ENCODE data around the gene PCNX2. TPM values are rescaled to one million over a fixed set of nuclear protein-coding genes. Genes with fewer than 3 reads are reported as not detected.
A peak's percentile ranks its signal among the peaks of the same experiment; 100 is the strongest.

PCNX2 gene
- total and polyA plus RNA-seq, 2 of the 13 experiments (the other 11 are each of a cell fraction or from before 2014, with no cell fraction given) = 0.11 to 0.42 TPM

DNA sequence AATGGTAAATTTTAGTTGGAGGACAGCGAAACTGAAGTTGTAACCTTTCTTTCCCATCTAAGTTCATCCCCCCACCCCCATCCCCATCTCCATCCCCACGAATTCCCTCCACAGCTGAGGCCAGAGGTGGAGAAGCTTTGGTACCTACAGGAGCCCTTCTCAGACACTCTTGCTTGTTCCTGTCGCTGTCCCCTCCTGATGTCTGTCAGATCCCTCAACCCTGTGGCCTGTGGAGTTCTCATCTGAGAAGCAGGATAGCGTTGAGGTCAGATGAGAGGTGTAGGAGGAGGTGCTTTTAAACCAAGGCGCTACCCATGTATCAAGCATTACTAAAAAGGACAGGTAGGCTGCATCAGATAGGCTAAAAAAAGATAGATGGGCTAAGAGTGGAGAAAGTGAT, 344.3 kb downstream of the PCNX2 start:
- in situ Hi-C loops (cut with HindIII; ENCODE audit: extremely low pct_ligation_motif_present, low pct_unique_long_range_greater_than_20kb) = loop anchor here (25.0 kb wide), 1 partner anchor 1089 kb away; no protein-coding TSS in a partner anchor
- peak overlapping the region; percentile 77 for H3K4me2 ChIP-seq (ENCODE audit: low read depth, low read length)
- WGBS (ENCODE audit: low lambda C conversion rate) = 15% methylated on average over 5 of the region's 5 CpGs
- H3K27ac ChIP-seq (ENCODE audit: extremely low read length, insufficient read depth, low read length) = no peak overlapping the region
- TF ChIP-seq, protein P1, sequence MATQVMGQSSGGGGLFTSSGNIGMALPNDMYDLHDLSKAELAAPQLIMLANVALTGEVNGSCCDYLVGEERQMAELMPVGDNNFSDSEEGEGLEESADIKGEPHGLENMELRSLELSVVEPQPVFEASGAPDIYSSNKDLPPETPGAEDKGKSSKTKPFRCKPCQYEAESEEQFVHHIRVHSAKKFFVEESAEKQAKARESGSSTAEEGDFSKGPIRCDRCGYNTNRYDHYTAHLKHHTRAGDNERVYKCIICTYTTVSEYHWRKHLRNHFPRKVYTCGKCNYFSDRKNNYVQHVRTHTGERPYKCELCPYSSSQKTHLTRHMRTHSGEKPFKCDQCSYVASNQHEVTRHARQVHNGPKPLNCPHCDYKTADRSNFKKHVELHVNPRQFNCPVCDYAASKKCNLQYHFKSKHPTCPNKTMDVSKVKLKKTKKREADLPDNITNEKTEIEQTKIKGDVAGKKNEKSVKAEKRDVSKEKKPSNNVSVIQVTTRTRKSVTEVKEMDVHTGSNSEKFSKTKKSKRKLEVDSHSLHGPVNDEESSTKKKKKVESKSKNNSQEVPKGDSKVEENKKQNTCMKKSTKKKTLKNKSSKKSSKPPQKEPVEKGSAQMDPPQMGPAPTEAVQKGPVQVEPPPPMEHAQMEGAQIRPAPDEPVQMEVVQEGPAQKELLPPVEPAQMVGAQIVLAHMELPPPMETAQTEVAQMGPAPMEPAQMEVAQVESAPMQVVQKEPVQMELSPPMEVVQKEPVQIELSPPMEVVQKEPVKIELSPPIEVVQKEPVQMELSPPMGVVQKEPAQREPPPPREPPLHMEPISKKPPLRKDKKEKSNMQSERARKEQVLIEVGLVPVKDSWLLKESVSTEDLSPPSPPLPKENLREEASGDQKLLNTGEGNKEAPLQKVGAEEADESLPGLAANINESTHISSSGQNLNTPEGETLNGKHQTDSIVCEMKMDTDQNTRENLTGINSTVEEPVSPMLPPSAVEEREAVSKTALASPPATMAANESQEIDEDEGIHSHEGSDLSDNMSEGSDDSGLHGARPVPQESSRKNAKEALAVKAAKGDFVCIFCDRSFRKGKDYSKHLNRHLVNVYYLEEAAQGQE (IDR thresholded peaks at IDR 0.05; ENCODE audit: borderline replicate concordance in 1 of 2, low read depth in 1 of 2, low read length in 2 of 2) = peak in 1 of 2 experiments; percentile 87
- TF ChIP-seq ZNF790 (CRISPR knock-in tag; IDR thresholded peaks at IDR 0.05; ENCODE audit: borderline replicate concordance) = no peak
- no peak for TF ChIP-seq ZNF275 (CRISPR knock-in tag; IDR thresholded peaks at IDR 0.05; ENCODE audit: borderline replicate concordance)
- TF ChIP-seq HDAC2 (CRISPR knock-in tag; IDR thresholded peaks at IDR 0.05) = no peak
- TF ChIP-seq HNRNPK (IDR thresholded peaks at IDR 0.05; ENCODE audit: low read depth, low read length, poor library complexity, severe bottlenecking) = peak; percentile 21
- no peak for TF ChIP-seq HDAC6 (IDR thresholded peaks at IDR 0.05; ENCODE audit: low read depth, low read length)
- peak; percentile 84 for TF ChIP-seq MIER2 (CRISPR knock-in tag; IDR thresholded peaks at IDR 0.05)
- TF ChIP-seq, protein P2, sequence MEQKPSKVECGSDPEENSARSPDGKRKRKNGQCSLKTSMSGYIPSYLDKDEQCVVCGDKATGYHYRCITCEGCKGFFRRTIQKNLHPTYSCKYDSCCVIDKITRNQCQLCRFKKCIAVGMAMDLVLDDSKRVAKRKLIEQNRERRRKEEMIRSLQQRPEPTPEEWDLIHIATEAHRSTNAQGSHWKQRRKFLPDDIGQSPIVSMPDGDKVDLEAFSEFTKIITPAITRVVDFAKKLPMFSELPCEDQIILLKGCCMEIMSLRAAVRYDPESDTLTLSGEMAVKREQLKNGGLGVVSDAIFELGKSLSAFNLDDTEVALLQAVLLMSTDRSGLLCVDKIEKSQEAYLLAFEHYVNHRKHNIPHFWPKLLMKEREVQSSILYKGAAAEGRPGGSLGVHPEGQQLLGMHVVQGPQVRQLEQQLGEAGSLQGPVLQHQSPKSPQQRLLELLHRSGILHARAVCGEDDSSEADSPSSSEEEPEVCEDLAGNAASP (CRISPR knock-in tag; IDR thresholded peaks at IDR 0.05; ENCODE audit: borderline replicate concordance) = no peak
- TF ChIP-seq TERF1 (CRISPR knock-in tag; IDR thresholded peaks at IDR 0.05) = no peak
- TF ChIP-seq PPARG (CRISPR knock-in tag; conservative IDR thresholded peaks at IDR 0.05) = no peak
- no peak for TF ChIP-seq NR2C2 (CRISPR knock-in tag; IDR thresholded peaks at IDR 0.05; ENCODE audit: borderline replicate concordance)
- TF ChIP-seq, protein P3, sequence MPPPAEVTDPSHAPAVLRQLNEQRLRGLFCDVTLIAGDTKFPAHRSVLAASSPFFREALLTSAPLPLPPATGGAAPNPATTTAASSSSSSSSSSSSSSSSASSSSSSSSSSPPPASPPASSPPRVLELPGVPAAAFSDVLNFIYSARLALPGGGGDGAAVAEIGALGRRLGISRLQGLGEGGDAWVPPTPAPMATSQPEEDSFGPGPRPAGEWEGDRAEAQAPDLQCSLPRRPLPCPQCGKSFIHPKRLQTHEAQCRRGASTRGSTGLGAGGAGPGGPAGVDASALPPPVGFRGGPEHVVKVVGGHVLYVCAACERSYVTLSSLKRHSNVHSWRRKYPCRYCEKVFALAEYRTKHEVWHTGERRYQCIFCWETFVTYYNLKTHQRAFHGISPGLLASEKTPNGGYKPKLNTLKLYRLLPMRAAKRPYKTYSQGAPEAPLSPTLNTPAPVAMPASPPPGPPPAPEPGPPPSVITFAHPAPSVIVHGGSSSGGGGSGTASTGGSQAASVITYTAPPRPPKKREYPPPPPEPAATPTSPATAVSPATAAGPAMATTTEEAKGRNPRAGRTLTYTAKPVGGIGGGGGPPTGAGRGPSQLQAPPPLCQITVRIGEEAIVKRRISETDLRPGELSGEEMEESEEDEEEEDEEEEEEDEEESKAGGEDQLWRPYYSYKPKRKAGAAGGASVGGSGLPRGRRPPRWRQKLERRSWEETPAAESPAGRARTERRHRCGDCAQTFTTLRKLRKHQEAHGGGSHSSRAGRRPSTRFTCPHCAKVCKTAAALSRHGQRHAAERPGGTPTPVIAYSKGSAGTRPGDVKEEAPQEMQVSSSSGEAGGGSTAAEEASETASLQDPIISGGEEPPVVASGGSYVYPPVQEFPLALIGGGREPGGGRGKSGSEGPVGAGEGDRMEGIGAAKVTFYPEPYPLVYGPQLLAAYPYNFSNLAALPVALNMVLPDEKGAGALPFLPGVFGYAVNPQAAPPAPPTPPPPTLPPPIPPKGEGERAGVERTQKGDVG (CRISPR knock-in tag; IDR thresholded peaks at IDR 0.05; ENCODE audit: borderline replicate concordance) = no peak
- H3K4me1 ChIP-seq (ENCODE audit: insufficient read depth, low read length) = peaks cover 31% of the 10 kb centered on the region
- POLR2A ChIA-PET = no interaction called here
- peak overlapping the region; percentile 78 to 94 (median 87) for H3K4me3 ChIP-seq (replicated peaks in 1 of 3; ENCODE audit: insufficient read depth in 1 of 3, low read depth in 2 of 3, low read length in 3 of 3)
- H4K20me1 ChIP-seq (ENCODE audit: insufficient read depth, low read length) = no peaks in the 10 kb centered on the region
- ATAC-seq (peak; percentile 72), DNase-seq (ENCODE audit: low spot score) (peak; percentile 24), FAIRE-seq (no peak)
- peak overlapping the region; percentile 74 for H3K9ac ChIP-seq (ENCODE audit: insufficient read depth, low read depth, low read length)
- CTCF ChIA-PET (ENCODE audit: low intra/inter-chr PET ratio, low total read pairs) = no interaction called here
- peaks cover under 1 to 3% of the 10 kb centered on the region in 2 experiments; a peak in 3 of 5 replicates for H3K36me3 ChIP-seq (replicated peaks in 1 of 2; ENCODE audit: control insufficient read depth in 1 of 2, insufficient read depth in 2 of 2, low read length in 2 of 2)
- intact Hi-C loops (cut with micrococcal nuclease; ENCODE audit: unreplicated experiment) = loop anchor here (10.0 kb wide), 1 partner anchor 316 kb away; the partner anchor contains the start of gene SIPA1L2
- no peaks in the 10 kb centered on the region for H3K9me3 ChIP-seq (ENCODE audit: low read length)
- peaks cover 29% of the 10 kb centered on the region for H3K79me2 ChIP-seq (ENCODE audit: insufficient read depth, low read length)
- BruUV-seq (replicated peaks) = no TSS peak
- H2AFZ ChIP-seq (ENCODE audit: low read length) = peak overlapping the region; percentile 49
- no peaks in the 10 kb centered on the region; a peak in 1 of 5 replicates for H3K27me3 ChIP-seq (ENCODE audit: control insufficient read depth in 1 of 2, insufficient read depth in 2 of 2, low read length in 2 of 2)
